GM19438 (cell line): Measurements from ENCODE around the gene MMGT1.
"Not testable (repeated sequence)": the region's sequence is repeated elsewhere in the genome, so short reads cannot be mapped to it uniquely, and the experiment has no call there.

Source experiments
- ATAC-seq: cut with Tn5 transposase; IDR thresholded peaks from one replicate; pipeline ENCODE4 v1.9.1; 2021; ENCODE audit warnings: low read depth; ENCODE audit not compliant: unreplicated experiment

MMGT1 gene

GRCh38 chrX:135931644-135932487, 41.9 kb downstream of the MMGT1 start:
- no peak for ATAC-seq

- ATAC-seq, result no peak
Measured at GRCh38 chrX:135927897-135928296, 45.9 kb downstream of the MMGT1 start.

- no peak for ATAC-seq
Measured at GRCh38 chrX:135923353-135923752, 50.4 kb downstream of the MMGT1 start.

- not testable (repeated sequence) for ATAC-seq
Measured at GRCh38 chrX:135920516-135920915, 53.3 kb downstream of the MMGT1 start.

GRCh38 chrX:135914404-135914803, 59.4 kb downstream of the MMGT1 start:
- no peak for ATAC-seq
